AG04449 (cell line): Measurements from ENCODE around the gene SNX17.
A peak's percentile ranks its signal among the peaks of the same experiment; 100 is the strongest.
"Not testable (repeated sequence)": the region's sequence is repeated elsewhere in the genome, so short reads cannot be mapped to it uniquely, and the experiment has no call there.

Experiments
- CTCF ChIA-PET: fragments of 350-600 bp; formaldehyde crosslinking; extraction: SDS; loops from one replicate; lab custom pipeline; 2021; ENCODE audit warnings: antibody characterized with exemption; lab: Yijun Ruan, JAX
- POLR2A ChIA-PET: fragments of 400-600, 350-600 bp; formaldehyde crosslinking; extraction: SDS; loops from one replicate; lab custom pipeline; 2020; ENCODE audit warnings: antibody characterized with exemption, inconsistent platforms; lab: Yijun Ruan, JAX
- DNase-seq: peaks from one replicate; pipeline ENCODE4 v3.0.0-alpha.2; 2010; ENCODE audit warnings: low read depth, low spot score
- H3K4me3 ChIP-seq: 2 replicates; pipeline ENCODE4 v1.5.1; 2011; ENCODE audit warnings: low read depth, mild to moderate bottlenecking, control low read depth, low read length
- TF ChIP-seq, protein P1 (sequence below): IDR thresholded peaks from one replicate; pipeline ENCODE4 v1.5.1; 2011; ENCODE audit warnings: mild to moderate bottlenecking, moderate library complexity, low read length, control low read depth, inconsistent platforms; ENCODE audit not compliant: insufficient read depth; ENCODE audit errors: missing control alignments

The SNX17 gene

DNA sequence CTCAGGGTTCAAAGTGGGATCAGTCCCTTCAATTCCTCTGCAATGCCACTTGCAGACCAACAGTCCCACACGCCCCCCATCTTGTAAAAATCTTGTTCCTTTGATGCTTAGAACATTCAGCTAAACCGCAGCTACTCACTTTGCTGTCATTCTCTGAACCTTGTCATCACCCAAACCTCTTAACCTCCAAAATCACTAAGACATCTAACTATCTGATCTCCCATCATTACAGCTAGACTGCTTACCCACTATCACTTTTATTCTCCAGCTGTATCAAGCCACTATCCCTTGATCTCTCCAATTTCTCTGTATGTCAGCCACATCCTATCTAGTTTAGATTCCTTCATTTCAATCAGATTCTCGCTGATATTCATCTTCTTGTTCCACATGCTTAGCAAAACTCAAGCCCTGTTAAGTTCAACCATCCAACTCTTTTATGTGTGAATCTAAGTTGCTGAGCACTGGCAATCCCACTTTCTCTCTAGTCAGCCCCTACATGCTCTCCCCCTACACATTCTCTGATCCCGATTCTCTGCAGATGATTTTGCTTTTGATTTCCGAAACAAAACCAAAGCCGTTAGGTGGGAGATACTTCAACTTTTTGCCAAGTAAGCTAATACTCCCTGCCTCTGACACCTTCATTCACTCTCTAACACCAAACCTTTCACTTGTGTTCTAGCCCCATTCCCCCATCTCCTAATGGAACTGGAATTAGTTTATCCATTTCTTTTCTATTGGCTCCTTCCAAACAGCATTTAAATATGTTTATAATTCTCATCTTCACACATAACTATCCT, 18.4 kb upstream of the SNX17 start:
- POLR2A ChIA-PET: no interaction called here

DNA sequence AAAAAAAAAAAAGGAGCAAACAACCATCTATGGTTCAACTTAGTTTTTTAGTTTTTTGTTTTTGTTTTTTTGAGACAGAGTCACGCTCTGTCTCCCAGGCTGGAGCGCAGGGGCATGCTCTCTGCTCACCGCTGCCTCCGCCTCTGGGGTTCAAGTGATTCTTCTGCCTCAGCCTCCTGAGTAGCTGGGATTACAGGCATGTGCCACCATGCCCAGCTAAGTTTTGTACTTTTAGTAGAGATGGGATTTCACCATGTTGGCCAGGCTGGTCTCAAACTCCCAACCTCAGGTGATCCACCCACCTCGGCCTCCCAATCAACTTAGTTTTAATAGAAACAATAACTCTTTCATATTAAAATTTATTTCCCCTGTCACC, 17.0 kb upstream of the SNX17 start:
- H3K4me3 ChIP-seq, POLR2A ChIA-PET, DNase-seq: not testable (repeated sequence)
- CTCF ChIA-PET: interaction anchor here (0.6 to 2.1 kb wide), 7 partner anchors 9 to 330 kb away, joined by 3 to 13 read pairs (median 4); partner anchors contain the start of gene SNX17

More for the DNA sequence above, 18.4 kb upstream of the SNX17 start:
- TF ChIP-seq, protein P1, sequence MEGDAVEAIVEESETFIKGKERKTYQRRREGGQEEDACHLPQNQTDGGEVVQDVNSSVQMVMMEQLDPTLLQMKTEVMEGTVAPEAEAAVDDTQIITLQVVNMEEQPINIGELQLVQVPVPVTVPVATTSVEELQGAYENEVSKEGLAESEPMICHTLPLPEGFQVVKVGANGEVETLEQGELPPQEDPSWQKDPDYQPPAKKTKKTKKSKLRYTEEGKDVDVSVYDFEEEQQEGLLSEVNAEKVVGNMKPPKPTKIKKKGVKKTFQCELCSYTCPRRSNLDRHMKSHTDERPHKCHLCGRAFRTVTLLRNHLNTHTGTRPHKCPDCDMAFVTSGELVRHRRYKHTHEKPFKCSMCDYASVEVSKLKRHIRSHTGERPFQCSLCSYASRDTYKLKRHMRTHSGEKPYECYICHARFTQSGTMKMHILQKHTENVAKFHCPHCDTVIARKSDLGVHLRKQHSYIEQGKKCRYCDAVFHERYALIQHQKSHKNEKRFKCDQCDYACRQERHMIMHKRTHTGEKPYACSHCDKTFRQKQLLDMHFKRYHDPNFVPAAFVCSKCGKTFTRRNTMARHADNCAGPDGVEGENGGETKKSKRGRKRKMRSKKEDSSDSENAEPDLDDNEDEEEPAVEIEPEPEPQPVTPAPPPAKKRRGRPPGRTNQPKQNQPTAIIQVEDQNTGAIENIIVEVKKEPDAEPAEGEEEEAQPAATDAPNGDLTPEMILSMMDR: no peak
- H3K4me3 ChIP-seq: no peak overlapping the region
- no peak for DNase-seq
- CTCF ChIA-PET: interaction anchor here (1.2 to 1.7 kb wide), 3 partner anchors 18 to 331 kb away, joined by 4 to 7 read pairs (median 5); partner anchors contain the start of gene EIF2B4

DNA sequence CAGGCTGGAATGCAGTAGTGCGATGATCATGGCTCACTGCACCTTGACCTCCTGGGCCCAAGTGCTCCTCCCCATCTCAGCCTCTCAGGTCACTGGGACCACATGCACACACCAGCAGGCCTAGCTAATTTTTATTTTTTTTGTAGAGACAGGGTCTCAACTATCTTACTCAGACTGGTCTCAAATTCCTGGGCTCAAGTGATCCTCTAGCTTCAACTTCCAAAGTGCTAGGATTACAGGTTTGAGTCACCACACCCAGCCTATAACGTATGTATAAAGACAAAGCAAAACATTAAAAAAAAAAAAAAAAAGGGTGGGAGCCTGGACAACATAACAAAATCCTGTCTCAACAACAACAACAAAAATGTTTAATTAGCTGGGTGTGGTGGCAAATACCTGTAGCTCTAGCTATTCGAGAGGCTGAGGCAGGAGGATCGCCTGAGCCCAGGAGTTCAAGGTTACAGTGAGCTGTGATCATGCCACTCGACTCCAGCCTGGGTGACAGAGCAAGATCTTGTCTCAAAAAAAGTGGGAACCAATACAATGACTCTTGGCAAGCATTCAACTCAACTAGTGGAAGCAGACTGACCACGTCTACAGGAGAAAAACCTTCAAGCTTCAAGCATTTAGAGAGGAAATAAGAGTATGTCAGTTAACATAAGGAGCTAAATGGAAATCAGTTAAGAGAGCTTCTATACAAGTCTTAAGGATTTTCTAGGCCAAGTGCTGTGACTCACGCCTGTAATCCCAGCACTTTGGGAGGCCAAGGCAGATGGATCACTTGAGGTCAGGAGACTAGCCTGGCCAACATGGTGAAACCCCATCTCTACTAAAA, 16.4 kb upstream of the SNX17 start:
- no peak overlapping the region for H3K4me3 ChIP-seq
- TF ChIP-seq, protein P1: no peak
- ChIA-PET CTCF (interaction anchor here (1.0 to 2.1 kb wide), 6 partner anchors 10 to 329 kb away, joined by 3 to 13 read pairs (median 4); partner anchors contain the start of genes EIF2B4 and SNX17), POLR2A (no interaction called here)
- no peak for DNase-seq

DNA sequence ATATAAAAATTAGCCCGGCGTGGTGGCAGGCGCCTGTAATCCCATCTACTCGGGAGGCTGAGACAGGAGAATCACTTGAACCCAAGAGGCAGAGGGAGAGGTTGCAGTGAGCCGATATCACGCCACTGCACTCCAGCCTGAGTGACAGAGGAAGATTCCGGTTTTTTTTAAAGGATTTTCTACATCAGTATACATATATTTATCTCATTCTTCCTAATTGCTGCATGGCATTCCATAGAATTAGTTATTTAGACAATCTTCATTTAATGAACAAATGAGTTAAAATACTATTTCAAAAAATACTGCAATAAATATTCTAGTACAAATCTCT, 15.9 kb upstream of the SNX17 start:
- CTCF ChIA-PET: interaction anchor here (1.0 to 2.1 kb wide), 4 partner anchors 10 to 51 kb away, joined by 3 to 13 read pairs (median 4); partner anchors contain the start of genes EIF2B4 and SNX17
- TF ChIP-seq, protein P1: no peak
- DNase-seq: no peak
- H3K4me3 ChIP-seq: no peak overlapping the region
- POLR2A ChIA-PET: no interaction called here

DNA sequence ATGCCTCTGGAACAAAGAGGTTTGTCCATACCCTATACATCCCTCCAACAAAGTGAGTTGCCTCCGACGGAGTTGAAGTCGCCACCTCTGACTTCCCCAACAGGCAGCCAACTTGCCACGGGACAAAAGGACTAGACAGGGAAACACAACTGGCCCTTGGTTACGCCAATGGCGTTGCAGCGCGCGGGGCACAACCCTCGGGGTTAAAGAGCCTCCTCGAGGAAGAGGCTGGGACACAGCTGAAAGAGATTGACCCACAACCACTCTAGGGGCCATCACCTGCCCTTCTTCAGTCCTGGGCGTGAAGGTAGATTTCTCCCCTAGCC, 14.4 kb upstream of the SNX17 start:
- no peak for DNase-seq
- POLR2A ChIA-PET: interaction anchor here (0.5 to 2.6 kb wide), 7 partner anchors 13 to 227 kb away, joined by 3 to 24 read pairs (median 6); partner anchors contain the start of genes EIF2B4, MPV17, PPM1G and SNX17
- TF ChIP-seq, protein P1: no peak
- CTCF ChIA-PET: interaction anchor here (0.8 to 1.2 kb wide), 3 partner anchors 13 to 53 kb away, joined by 3 to 4 read pairs (median 3); no protein-coding TSS in a partner anchor
- peak overlapping the region; percentile 90 for H3K4me3 ChIP-seq

DNA sequence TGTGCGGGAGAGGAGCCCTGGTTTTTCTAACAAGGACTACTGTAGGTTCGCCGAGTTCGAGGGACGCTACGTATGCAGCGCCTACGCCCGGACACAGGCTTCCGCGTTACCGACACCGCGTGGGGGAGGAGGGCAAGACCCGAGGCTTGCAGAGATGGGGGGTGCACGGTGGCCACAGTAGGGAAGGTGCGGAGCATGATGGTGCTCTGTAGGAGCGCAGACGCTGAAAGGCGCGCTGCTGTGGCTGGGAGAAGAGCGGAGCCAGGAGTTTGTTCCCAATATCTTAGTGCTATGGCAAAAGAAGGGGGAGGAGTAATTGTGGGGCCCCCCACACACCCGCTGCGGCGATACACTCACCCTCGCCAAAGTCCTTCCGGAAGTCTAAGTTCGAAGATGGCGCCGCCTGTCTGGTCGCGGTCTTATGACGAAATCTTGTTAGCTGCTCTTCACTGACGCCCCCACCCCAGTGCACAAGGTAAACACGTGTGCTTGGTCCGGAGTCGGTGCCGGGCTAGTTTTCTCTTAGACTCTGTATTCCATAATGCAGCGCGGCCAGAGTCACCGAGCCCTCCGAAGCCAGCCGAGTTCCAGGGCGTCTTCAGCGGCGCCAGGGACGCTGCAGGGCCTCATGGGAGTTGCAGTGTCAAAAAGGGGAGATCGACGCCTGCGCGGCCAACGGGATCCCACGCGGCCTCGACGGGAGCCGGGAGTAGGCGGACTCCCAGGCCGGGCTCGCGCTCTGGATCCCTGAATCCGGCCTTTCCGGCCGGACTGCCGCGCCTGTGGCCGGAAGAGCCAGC, 13.8 kb upstream of the SNX17 start, which contains the start of gene GTF3C2:
Gene GTF3C2, minus strand, starts transcription at position 383 of the 800 bp plus-strand sequence. CDS start 13,210 bp downstream, outside the sequence.
- POLR2A ChIA-PET: interaction anchor here (0.5 to 2.6 kb wide), 9 partner anchors 11 to 226 kb away, joined by 3 to 24 read pairs (median 3); partner anchors contain the start of genes EIF2B4, MPV17, PPM1G and SNX17
- H3K4me3 ChIP-seq: peak within 1 kb of the TSS; percentile 90
- peak; percentile 82 for DNase-seq
- TF ChIP-seq, protein P1: no peak
- CTCF ChIA-PET: interaction anchor here (0.8 to 1.3 kb wide), 4 partner anchors 12 to 36 kb away, joined by 3 to 5 read pairs (median 3); partner anchors contain the start of genes EIF2B4 and SNX17
